Esophagus mucosa (tissue), 1 donor: Measurements from ENCODE around the gene REXO1. TPM values are rescaled to one million over a fixed set of nuclear protein-coding genes. Genes with fewer than 3 reads are reported as not detected.

ENCODE experiments used
- ATAC-seq: fragments of 200-7000 bp; cut with Tn5 transposase; one replicate; pipeline ENCODE4 v1.9.1; 2020
- total RNA-seq: library from RNA; stranded (reverse); gene quantifications from one replicate; pipeline ENCODE4 v1.2.4, GENCODE V29; 2023
- donor health status: DM: yes; HTN: yes; CAD: no.

Gene REXO1
- total RNA-seq, 1 donor from 2014 or later = 16.9 TPM

GRCh38 chr19:1828279-1829238 is 19.7 kb downstream of the REXO1 start:
- ATAC-seq = peak; percentile 25

DNA sequence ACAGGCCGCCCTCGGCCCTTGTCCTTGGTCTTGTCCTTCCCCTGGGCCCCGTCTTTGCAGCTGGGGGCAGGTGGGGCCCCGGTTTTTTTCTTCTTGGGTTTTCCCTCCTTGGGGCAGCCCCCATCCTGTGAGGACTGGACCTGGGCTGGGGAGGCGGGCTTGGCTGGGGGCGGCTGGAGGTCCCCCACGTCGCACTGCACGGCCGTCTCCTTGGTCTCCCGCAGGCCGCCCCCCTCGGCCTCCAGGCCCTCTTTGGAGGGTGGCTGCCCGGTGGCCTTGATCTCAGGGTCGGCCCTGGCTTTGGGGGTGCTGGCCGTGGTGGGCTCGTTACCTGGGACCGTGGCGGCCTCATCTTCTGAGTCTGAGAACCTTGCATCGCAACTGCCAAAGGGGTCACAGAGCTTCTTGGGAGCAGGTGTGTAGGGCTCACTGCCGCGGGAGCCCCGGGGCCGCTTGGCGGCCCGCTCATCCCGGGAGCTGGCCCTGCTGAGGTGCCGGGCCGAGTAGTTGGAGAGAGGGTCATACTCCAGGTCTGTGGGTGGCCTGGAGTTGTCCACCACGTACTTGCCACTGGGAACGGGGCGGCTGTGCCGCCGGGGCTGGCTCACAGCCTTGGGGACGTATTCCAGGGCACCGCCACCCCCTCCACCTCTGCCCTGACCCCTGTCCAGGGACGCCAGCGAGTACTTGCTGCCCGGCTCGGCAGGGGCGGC is 20.6 kb downstream of the REXO1 start:
- no peak for ATAC-seq

- no peak for ATAC-seq
Observed at GRCh38 chr19:1826557-1827521, 21.4 kb downstream of the REXO1 start.

DNA sequence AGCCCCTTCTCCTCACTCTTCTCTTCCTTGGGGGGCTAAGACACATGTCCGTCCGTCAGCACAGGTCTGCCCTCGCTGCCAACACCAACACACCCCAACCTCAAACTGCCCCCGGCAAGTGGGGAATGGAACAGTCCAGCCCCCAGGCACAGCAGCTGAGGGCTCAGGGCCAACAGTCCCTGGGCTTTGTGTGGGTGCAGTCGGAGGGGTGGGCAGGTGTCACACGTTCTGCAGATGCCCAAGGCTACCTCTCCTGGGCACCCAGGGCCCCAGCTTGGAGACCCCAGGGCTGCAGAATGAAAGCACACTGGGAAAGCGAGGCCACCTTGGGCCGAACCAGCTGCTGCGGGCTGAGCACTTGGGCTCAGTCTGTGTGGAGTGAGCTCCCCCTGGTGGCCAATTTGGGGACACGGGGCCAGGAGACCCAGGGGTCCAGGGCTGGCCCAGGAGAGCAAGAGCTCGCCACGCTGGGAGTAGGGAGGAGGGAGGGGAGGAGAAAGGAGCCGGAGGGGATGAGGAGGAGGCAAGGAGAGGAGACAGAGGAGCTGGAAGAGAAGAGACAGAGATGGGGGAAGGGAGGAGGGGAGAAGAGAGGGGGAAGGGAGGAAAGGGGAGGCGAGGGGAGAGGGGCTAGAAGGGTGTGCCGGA is 22.2 kb downstream of the REXO1 start:
- ATAC-seq = peak; percentile 71

GRCh38 chr19:1824252-1824622 is 24.0 kb downstream of the REXO1 start:
- ATAC-seq = no peak

GRCh38 chr19:1823539-1824251 is 24.6 kb downstream of the REXO1 start:
- ATAC-seq = no peak

DNA sequence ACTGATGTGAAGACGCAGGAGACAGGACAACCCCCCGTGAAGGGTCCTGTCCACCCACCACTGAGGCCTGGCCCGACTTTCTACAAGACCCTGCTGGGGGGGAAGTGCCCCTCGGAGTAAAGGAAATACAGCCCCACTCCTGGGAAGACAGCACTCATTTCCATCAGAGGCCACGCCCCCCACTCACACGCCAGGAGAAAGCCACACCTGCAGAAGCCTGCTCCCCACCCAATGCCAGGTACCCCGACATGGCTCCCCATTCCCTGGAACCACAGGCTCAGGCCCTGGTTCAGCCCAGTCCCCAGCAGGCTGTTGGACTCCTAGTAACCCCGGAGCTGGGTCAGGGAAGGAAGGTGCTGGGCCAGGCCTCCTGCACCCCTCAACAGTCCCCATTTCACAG is 25.3 kb downstream of the REXO1 start:
- ATAC-seq = no peak

- ATAC-seq = no peak
Observed at GRCh38 chr19:1822210-1822609, 26.1 kb downstream of the REXO1 start.

DNA sequence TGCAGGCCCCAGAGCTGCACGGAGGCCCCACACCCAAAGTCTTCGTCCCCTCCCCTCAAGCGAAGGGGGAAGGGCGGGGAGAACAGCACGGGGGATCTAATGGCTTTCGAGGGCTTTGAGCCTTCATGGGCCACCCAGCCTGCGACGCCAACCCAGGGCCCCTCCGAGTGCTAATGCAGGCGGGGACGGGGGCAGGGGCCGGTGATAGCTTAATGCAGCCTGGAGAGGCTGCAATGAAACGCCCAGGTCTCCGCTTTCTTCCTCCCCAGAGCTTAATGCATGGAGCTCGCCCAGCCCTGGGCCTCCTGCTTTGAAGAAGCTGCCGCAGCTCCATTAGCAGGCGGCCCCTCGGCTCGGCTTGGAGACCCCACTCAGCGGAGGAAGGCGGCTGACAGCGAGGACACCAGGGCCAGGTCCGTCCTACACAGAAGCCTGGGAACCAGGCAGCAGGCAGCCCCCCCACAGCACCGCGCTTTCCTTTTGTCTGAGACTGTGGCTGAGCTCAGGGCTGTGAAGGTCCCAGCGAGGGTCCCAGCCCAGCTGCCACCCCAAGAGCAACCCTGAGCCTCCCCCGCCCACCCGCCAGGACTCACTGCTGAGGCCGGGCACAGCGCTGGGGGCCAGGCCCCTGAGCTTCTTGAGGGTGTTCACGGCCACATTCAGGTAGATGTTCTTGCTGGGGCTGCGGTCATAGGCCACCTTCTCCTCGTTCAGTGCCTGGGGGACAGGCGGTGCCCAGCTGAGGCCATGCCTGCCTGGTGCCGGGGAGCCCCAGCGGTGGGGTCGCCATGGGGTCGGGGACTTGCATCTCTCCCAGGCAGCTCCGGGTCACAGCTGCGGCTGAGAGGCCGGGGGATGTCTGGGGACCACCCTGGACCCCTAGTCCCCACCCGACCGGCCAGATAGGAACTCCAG is 28.7 kb downstream of the REXO1 start:
- no peak for ATAC-seq

- ATAC-seq = no peak
Observed at GRCh38 chr19:1818549-1819195, 29.6 kb downstream of the REXO1 start.

DNA sequence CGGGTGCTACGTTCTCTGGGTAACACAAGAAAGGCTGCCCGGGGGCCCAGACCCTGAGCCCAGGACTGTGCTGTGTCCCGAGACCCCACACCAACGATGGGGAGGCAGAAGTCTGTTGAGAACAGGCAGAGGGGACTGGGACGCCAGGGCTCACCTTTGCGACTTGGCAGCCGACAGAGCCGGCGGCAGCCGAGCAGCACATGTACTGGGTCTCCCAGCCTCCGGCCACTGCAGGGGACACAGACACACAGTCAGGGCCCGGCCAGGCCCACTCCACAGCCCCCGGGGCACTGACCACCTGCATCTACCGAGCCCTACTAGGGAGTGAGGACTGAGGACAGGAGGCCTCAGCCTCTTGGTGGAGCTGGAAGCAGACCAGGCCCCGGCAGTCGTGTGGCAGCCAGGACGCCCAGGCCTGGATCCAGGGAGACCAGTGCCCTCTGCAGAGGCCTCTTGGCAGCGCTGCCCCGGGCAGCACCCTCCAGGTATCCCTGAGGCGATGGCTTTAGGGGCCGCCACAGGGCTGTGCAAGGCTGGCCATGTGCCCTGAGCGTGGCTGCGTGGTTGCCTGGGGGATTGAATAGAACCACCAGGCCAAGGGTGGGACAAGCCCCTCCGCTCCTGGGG is 30.6 kb downstream of the REXO1 start:
- ATAC-seq = no peak

DNA sequence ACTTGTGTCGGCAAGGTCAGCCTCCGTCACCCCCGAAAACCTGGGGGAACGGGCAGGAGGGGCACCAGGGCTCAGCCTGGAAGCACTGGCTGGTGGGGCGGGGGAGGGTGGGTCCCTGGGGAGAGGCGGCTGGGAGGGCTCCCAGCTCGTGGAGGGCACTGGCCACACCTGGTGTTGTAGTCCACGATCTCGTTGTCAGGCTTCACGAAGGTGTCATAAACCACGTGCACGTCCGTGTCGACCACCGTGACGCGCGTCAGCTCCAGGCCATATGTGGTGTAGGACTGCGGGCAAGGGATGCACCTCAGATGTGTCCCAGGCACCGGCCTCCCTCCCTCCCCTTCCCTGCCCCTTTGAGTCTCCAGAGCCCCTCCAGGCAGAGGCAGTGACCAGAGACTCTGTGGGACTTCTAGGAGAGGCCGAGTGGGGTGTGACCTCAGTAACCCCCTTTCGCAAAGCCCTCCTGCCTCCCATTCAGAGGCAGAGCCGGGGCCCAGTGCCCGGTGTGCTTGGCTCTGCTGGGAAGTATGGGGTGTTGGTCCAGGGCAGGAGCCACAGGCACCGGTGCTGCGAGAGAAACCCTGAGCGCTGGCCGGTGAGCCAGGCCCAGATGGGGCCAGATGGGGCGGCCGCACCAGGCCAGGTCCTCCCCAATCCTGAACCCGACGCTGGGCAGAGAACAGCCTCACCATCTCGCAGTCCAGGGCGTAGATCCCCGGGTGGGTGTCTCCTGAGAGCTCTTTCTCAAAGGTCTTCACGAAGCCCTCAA is 31.6 kb downstream of the REXO1 start:
- ATAC-seq = no peak

- ATAC-seq = no peak
Observed at GRCh38 chr19:1815605-1816529, 32.4 kb downstream of the REXO1 start.

DNA sequence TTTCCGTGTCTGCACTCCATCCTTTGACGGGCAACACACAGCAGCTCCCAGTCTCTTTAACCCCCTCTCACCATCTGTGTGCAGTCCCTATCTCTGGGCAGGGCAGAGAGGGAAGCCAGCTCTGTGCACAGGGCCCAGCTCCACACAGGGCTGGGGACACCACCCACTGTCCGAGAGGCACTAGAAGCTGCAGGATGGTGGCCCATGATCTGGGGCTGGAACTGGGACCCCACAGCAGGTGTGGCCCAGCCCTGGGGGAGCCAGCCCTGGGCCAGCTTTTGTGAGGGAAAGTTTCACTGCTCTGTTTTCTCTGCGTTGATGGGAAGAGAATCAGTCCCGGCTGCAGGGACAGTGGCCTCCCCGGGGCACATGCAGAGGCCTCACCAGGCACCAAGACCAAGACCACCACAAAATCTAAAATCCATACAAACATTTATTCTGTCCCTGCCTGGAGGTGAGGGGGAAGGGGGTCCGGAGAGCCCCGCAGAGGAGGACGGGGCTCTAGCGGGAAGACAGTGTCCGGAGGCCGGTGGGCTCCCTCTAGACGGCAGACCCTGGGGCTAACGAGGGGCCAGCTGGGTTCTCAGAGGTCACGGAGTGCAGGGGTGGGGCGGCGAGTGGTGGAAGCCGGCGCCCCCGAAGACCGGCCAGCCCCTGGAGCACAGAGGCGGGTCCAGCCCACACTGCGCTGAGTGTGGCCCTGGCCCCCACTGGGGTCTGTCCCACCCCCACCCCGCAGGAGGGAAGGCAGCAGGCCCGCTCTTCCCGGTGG is 33.3 kb downstream of the REXO1 start:
- no peak for ATAC-seq

GRCh38 chr19:1814391-1814790 is 33.9 kb downstream of the REXO1 start:
- no peak for ATAC-seq
